GM12878 (cell line): ENCODE results near the gene CAMTA1. TPM values are rescaled to one million over a fixed set of nuclear protein-coding genes. Genes with fewer than 3 reads are reported as not detected.

Source experiments
- ATAC-seq: fragments of 200-7000 bp; cut with Tn5 transposase; 3 replicates; pipeline ENCODE4 v1.9.1; 2020; ENCODE audit warnings: mild to moderate bottlenecking, moderate library complexity
- BruUV-seq: library from RNA; stranded (reverse); fragments of 400-500 nt; replicated peaks from 2 replicates; lab custom pipeline; 2021; lab: Mats Ljungman, UMichigan
- CTCF ChIA-PET: fragments of 300-600 bp; sonication (Branson Sonifier 250); formaldehyde crosslinking; extraction: SDS; loops from one replicate; lab custom pipeline; 2021; ENCODE audit warnings: inconsistent platforms; lab: Yijun Ruan, JAX
- POLR2A ChIA-PET: fragments of 350-600 bp; formaldehyde crosslinking; extraction: SDS; loops from one replicate; lab custom pipeline; 2021; ENCODE audit warnings: inconsistent platforms; lab: Charles Lee
- RAD21 ChIA-PET: fragments of 300-600 bp; sonication (Branson Sonifier 250); formaldehyde crosslinking; loops from one replicate; lab custom pipeline; 2023; ENCODE audit warnings: antibody characterized with exemption; ENCODE audit not compliant: unreplicated experiment; lab: Charles Lee
- SMC1A ChIA-PET: fragments of 300-600 bp; sonication (Branson Sonifier 250); formaldehyde crosslinking; loops from one replicate; lab custom pipeline; 2023; ENCODE audit not compliant: unreplicated experiment, uncharacterized antibody; lab: Charles Lee
- DNase-seq: peaks from one replicate; pipeline ENCODE4 v3.0.0-alpha.2; 2011; ENCODE audit warnings: low read depth, low spot score
- FAIRE-seq: peaks from 3 replicates; lab custom pipeline; 2011; peaks lifted over from hg19 to GRCh38; lab: Jason Lieb, UNC
- H2AFZ ChIP-seq: 2 replicates; pipeline ENCODE4 v1.6.0; 2011; ENCODE audit warnings: low read depth, low read length, control low read depth; ENCODE audit not compliant: control insufficient read depth
- H3K27ac ChIP-seq: 2 replicates; pipeline ENCODE4 v1.5.1; 2011; ENCODE audit warnings: control low read depth; ENCODE audit not compliant: control insufficient read depth, insufficient read depth
- H3K27me3 ChIP-seq, 2 experiments: replicated peaks in 1 of 2; 2 replicates each; pipeline versions ENCODE4 v1.6.0 to v1.6.1; 2011; ENCODE audit warnings: low read length in 1 of 2; ENCODE audit not compliant: control insufficient read depth in 2 of 2, insufficient read depth in 2 of 2
- H3K36me3 ChIP-seq, 2 experiments: 2 replicates each; pipeline ENCODE4 v1.5.1; 2011; ENCODE audit warnings: low read length in 1 of 2; ENCODE audit not compliant: control insufficient read depth in 2 of 2, insufficient read depth in 2 of 2
- H3K4me1 ChIP-seq: 2 replicates; pipeline ENCODE4 v1.6.1; 2011; ENCODE audit warnings: mild to moderate bottlenecking, low read length, moderate library complexity, mixed read lengths; ENCODE audit not compliant: control insufficient read depth, insufficient read depth
- H3K4me2 ChIP-seq: 2 replicates; pipeline ENCODE4 v1.6.0; 2011; ENCODE audit warnings: control low read depth; ENCODE audit not compliant: control insufficient read depth, insufficient read depth
- H3K4me3 ChIP-seq: fragments of 200-600 bp; sonication (generic); 2 replicates; pipeline ENCODE4 v1.5.1; 2016
- H3K79me2 ChIP-seq: 2 replicates; pipeline ENCODE4 v1.6.0; 2011; ENCODE audit warnings: low read length; ENCODE audit not compliant: control insufficient read depth, insufficient read depth
- H3K9ac ChIP-seq: 2 replicates; pipeline ENCODE4 v1.8.0; 2011; ENCODE audit warnings: low read length, control low read depth, mixed read lengths; ENCODE audit not compliant: control insufficient read depth, insufficient read depth
- H3K9me3 ChIP-seq: replicated peaks from 3 replicates; pipeline ENCODE4 v1.5.1; 2011; ENCODE audit warnings: mild to moderate bottlenecking, low read length; ENCODE audit not compliant: control insufficient read depth, insufficient read depth
- H4K20me1 ChIP-seq: 2 replicates; pipeline ENCODE4 v1.6.0; 2011; ENCODE audit not compliant: control insufficient read depth, insufficient read depth
- SIX5 ChIP-seq: IDR thresholded peaks from 2 replicates; pipeline ENCODE4 v1.6.1; 2011; ENCODE audit warnings: mild to moderate bottlenecking, low read depth, low read length, moderate library complexity; ENCODE audit not compliant: severe bottlenecking
- WGBS: methylation state at CpG from one replicate; pipeline ENCODE4 v1.1.6; 2016; ENCODE audit warnings: low lambda C conversion rate; ENCODE audit not compliant: insufficient replicate concordance, insufficient coverage; ENCODE audit errors: missing lambda C conversion rate; 5-methylcytosine and 5-hydroxymethylcytosine counted together
- in situ Hi-C: fragments of 300-500 bp; cut with MboI; formaldehyde crosslinking; loops from 9 replicates; pipeline ENCODE4 v1.14.3; 2018; ENCODE audit warnings: mixed read lengths
- intact Hi-C: fragments of 100-400 bp; cut with micrococcal nuclease; formaldehyde crosslinking; loops from one replicate; pipeline ENCODE4 v1.14.2; 2022; ENCODE audit not compliant: unreplicated experiment
- polyA plus RNA-seq, 11 experiments: library from polyadenylated mRNA; depleted of rRNA in 4 of 11; unstranded in 6 of 11; stranded (reverse) in 5 of 11; fragments of >200 nt; fragmentation: Nextera tagmentation in 4 of 11; fragmentation: Illumina TruSeq in 1 of 11; extraction: Ambion mirVana in 4 of 11; extraction: Trizol in 1 of 11; gene quantifications; 1 replicate in 1 of 11; 2 replicates in 10 of 11; pipeline versions ENCODE4 v1.2.1 to v1.2.3, GENCODE V29; 2011 to 2016; ENCODE audit warnings: inconsistent platforms in 2 of 11, missing spikeins in 2 of 11, low read depth in 1 of 11
- total RNA-seq, 4 experiments: library from RNA; depleted of rRNA in 3 of 4; stranded (reverse); fragments of >200 nt in 3 of 4; fragmentation: Illumina TruSeq in 1 of 4; extraction: Trizol in 1 of 4; gene quantifications; 2 replicates each; pipeline versions ENCODE4 v1.2.1 to v1.2.3, GENCODE V29; 2013 to 2021
- TF ChIP-seq, protein P1 (sequence below): fragments of 450-650 bp; IDR thresholded peaks from 2 replicates; pipeline ENCODE4 v1.6.1; 2016; ENCODE audit warnings: mild to moderate bottlenecking
- TF ChIP-seq, protein P2 (sequence below): fragments of 450-650 bp; formaldehyde crosslinking; IDR thresholded peaks from 2 replicates; pipeline ENCODE4 v1.5.0; 2022; ENCODE audit warnings: mild to moderate bottlenecking, missing genetic modification characterization

Gene CAMTA1
- total and polyA plus RNA-seq, 10 of the 15 experiments (the other 5 are each of a cell fraction or from before 2014, with no cell fraction given) = 37.7 to 148 (median 76.4) TPM

DNA sequence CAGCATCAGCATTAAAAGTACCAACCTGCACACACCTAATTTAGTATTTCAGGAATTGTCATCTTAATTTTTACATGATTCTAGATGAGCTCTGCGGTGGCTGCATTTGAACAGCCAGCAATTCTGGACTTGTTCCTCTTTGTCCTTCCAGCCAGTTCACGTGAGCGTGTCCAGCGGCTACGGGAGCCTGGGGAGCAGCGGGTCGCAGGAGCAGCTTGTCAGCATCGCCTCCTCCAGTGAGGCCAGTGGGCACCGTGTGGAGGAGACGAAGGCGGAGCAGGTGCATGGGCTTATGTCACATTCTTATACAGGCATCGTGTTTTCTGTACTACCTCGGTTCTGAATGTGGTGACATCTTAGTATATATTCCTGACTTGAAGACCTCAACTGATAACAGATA is 1024.5 kb downstream of the CAMTA1 start:
- SMC1A ChIA-PET = interaction anchor here (1.3 kb wide), 1 partner anchor 57 kb away, joined by 3 read pairs; no protein-coding TSS in a partner anchor
- DNase-seq = no peak
- H4K20me1 ChIP-seq = no peaks in the 10 kb centered on the region; the same call in 1 of the 2 replicates
- H3K9me3 ChIP-seq = peaks cover 7% of the 10 kb centered on the region; the same call in 2 of the 3 replicates
- in situ Hi-C loops = no loop called here
- TF ChIP-seq, protein P1, sequence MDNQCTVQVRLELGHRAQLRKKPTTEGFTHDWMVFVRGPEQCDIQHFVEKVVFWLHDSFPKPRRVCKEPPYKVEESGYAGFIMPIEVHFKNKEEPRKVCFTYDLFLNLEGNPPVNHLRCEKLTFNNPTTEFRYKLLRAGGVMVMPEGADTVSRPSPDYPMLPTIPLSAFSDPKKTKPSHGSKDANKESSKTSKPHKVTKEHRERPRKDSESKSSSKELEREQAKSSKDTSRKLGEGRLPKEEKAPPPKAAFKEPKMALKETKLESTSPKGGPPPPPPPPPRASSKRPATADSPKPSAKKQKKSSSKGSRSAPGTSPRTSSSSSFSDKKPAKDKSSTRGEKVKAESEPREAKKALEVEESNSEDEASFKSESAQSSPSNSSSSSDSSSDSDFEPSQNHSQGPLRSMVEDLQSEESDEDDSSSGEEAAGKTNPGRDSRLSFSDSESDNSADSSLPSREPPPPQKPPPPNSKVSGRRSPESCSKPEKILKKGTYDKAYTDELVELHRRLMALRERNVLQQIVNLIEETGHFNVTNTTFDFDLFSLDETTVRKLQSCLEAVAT = no peak
- TF ChIP-seq, protein P2, sequence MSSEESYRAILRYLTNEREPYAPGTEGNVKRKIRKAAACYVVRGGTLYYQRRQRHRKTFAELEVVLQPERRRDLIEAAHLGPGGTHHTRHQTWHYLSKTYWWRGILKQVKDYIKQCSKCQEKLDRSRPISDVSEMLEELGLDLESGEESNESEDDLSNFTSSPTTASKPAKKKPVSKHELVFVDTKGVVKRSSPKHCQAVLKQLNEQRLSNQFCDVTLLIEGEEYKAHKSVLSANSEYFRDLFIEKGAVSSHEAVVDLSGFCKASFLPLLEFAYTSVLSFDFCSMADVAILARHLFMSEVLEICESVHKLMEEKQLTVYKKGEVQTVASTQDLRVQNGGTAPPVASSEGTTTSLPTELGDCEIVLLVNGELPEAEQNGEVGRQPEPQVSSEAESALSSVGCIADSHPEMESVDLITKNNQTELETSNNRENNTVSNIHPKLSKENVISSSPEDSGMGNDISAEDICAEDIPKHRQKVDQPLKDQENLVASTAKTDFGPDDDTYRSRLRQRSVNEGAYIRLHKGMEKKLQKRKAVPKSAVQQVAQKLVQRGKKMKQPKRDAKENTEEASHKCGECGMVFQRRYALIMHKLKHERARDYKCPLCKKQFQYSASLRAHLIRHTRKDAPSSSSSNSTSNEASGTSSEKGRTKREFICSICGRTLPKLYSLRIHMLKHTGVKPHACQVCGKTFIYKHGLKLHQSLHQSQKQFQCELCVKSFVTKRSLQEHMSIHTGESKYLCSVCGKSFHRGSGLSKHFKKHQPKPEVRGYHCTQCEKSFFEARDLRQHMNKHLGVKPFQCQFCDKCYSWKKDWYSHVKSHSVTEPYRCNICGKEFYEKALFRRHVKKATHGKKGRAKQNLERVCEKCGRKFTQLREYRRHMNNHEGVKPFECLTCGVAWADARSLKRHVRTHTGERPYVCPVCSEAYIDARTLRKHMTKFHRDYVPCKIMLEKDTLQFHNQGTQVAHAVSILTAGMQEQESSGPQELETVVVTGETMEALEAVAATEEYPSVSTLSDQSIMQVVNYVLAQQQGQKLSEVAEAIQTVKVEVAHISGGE (CRISPR knock-in tag) = no peak
- TF ChIP-seq SIX5 = no peak
- TF ChIP-seq, all 136 proteins: peak for 0
- no peaks in the 10 kb centered on the region for H3K36me3 ChIP-seq
- H3K79me2 ChIP-seq = no peaks in the 10 kb centered on the region
- FAIRE-seq (no peak), ATAC-seq (no peak)
- ChIA-PET POLR2A (no interaction called here), CTCF (no interaction called here), RAD21 (no interaction called here)
- no peak overlapping the region for H2AFZ ChIP-seq
- no peak overlapping the region for H3K27ac ChIP-seq
- 81% methylated on average over 13 of the region's 13 CpGs for WGBS
- no peak overlapping the region for H3K4me2 ChIP-seq
- no peaks in the 10 kb centered on the region for H3K4me1 ChIP-seq
- H3K27me3 ChIP-seq = no peaks in the 10 kb centered on the region
- intact Hi-C loops = loop anchor here (5.0 kb wide), 1 partner anchor 93 kb away; no protein-coding TSS in a partner anchor
- no peak overlapping the region for H3K4me3 ChIP-seq
- BruUV-seq = no TSS peak
- H3K9ac ChIP-seq = no peak overlapping the region
